HepG2 (cell line): Measurements from ENCODE around the gene ZMYND19. TPM values are rescaled to one million over a fixed set of nuclear protein-coding genes. Genes with fewer than 3 reads are reported as not detected.

Experiments
- ARID2 ChIP-seq: sonication (generic); formaldehyde crosslinking; IDR thresholded peaks from 2 replicates; pipeline ENCODE4 v1.8.1; 2022; ENCODE audit warnings: mild to moderate bottlenecking, missing genetic modification reagents, borderline replicate concordance
- NFAT5 ChIP-seq: sonication (generic); formaldehyde crosslinking; IDR thresholded peaks from 2 replicates; pipeline ENCODE4 v1.4.0; 2020; ENCODE audit warnings: missing genetic modification reagents
- PHF5A ChIP-seq: IDR thresholded peaks from one replicate; pipeline ENCODE4 v1.6.1; 2018; ENCODE audit warnings: low read depth, missing genetic modification reagents; ENCODE audit not compliant: unreplicated experiment
- USF2 ChIP-seq, 2 experiments: sonication (generic) in 1 of 2; formaldehyde crosslinking in 1 of 2; IDR thresholded peaks; 2 replicates each; pipeline versions ENCODE4 v1.5.1 to v1.6.1; 2011 to 2020; ENCODE audit warnings: borderline replicate concordance in 1 of 2, low read depth in 1 of 2, low read length in 1 of 2, mild to moderate bottlenecking in 1 of 2, missing genetic modification reagents in 1 of 2, moderate library complexity in 1 of 2
- ZNF136 ChIP-seq: sonication (generic); formaldehyde crosslinking; IDR thresholded peaks from 2 replicates; pipeline ENCODE4 v1.8.1; 2022; ENCODE audit warnings: low read depth, mild to moderate bottlenecking, moderate library complexity, missing genetic modification reagents
- ZNF317 ChIP-seq: sonication (generic); formaldehyde crosslinking; IDR thresholded peaks from 2 replicates; pipeline ENCODE4 v1.5.0; 2020; ENCODE audit warnings: mild to moderate bottlenecking, missing genetic modification reagents
- ZNF350 ChIP-seq: sonication (generic); formaldehyde crosslinking; IDR thresholded peaks from 2 replicates; pipeline ENCODE4 v1.4.0; 2020; ENCODE audit warnings: mild to moderate bottlenecking, low read depth, missing genetic modification reagents, borderline replicate concordance
- polyA plus RNA-seq, 8 experiments: library from polyadenylated mRNA; depleted of rRNA in 3 of 8; stranded (reverse) in 7 of 8; unstranded in 1 of 8; fragments of >200 nt; fragmentation: Illumina TruSeq in 4 of 8; extraction: Trizol in 4 of 8; gene quantifications; 2 replicates each; pipeline versions ENCODE4 v1.2.1 to v1.2.3, GENCODE V29; 2011 to 2016; ENCODE audit warnings: low read depth in 4 of 8, missing spikeins in 1 of 8, mixed read lengths in 1 of 8; ENCODE audit not compliant: insufficient read depth in 1 of 8
- total RNA-seq, 5 experiments: library from RNA; depleted of rRNA; stranded (reverse); fragments of >200 nt; fragmentation: Illumina TruSeq; extraction: Trizol; gene quantifications; 2 replicates each; pipeline ENCODE4 v1.2.3, GENCODE V29; 2016; ENCODE audit warnings: low read depth in 1 of 5
- TF ChIP-seq, protein P1 (sequence below): sonication (generic); formaldehyde crosslinking; IDR thresholded peaks from 2 replicates; pipeline ENCODE4 v1.5.1; 2020; ENCODE audit warnings: missing genetic modification reagents, mild to moderate bottlenecking, borderline replicate concordance

ZMYND19 gene
- total and polyA plus RNA-seq, 2 of the 13 experiments (the other 11 are each of a cell fraction or from before 2014, with no cell fraction given) = 21.3 to 38.7 TPM

- TF ChIP-seq ZNF350 (CRISPR knock-in tag) (no peak), NFAT5 (CRISPR knock-in tag) (no peak), PHF5A (CRISPR knock-in tag) (peak; percentile 7), USF2 (IDR thresholded peaks at IDR 0.05; ENCODE audit: low read depth, low read length) (no peak), USF2 (CRISPR knock-in tag; IDR thresholded peaks at IDR 0.05; ENCODE audit: borderline replicate concordance) (peak; percentile 60; the same call in 1 of the 2 replicates), ZNF136 (CRISPR knock-in tag) (0 out of 2 replicates have a peak, but pooled peaks have one; percentile 16), ARID2 (CRISPR knock-in tag) (no peak), ZNF317 (CRISPR knock-in tag) (0 out of 2 replicates have a peak, but pooled peaks have one; percentile 38)
- TF ChIP-seq, protein P1, sequence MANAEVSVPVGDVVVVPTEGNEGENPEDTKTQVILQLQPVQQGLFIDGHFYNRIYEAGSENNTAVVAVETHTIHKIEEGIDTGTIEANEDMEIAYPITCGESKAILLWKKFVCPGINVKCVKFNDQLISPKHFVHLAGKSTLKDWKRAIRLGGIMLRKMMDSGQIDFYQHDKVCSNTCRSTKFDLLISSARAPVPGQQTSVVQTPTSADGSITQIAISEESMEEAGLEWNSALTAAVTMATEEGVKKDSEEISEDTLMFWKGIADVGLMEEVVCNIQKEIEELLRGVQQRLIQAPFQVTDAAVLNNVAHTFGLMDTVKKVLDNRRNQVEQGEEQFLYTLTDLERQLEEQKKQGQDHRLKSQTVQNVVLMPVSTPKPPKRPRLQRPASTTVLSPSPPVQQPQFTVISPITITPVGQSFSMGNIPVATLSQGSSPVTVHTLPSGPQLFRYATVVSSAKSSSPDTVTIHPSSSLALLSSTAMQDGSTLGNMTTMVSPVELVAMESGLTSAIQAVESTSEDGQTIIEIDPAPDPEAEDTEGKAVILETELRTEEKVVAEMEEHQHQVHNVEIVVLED (CRISPR knock-in tag) = 0 out of 2 replicates have a peak, but pooled peaks have one; percentile 2
Measured at GRCh38 chr9:137535120-137535428, 55.2 kb downstream of the ZMYND19 start (continued).
